HG02840 (cell line): Measurements from ENCODE around the gene OTOS.

Experiments used
- ATAC-seq: cut with Tn5 transposase; IDR thresholded peaks from one replicate; pipeline ENCODE4 v1.9.1; 2021; ENCODE audit warnings: mild to moderate bottlenecking, moderate library complexity, moderate number of reproducible peaks; ENCODE audit not compliant: unreplicated experiment, low FRiP score

OTOS gene

GRCh38 chr2:240138254-240138984 is 2.0 kb downstream of the OTOS start:
- ATAC-seq, result no peak

GRCh38 chr2:240137596-240138253 is 2.7 kb downstream of the OTOS start:
- no peak for ATAC-seq

GRCh38 chr2:240136671-240137292 is 3.7 kb downstream of the OTOS start:
- peak; percentile 14 for ATAC-seq

GRCh38 chr2:240136013-240136670 is 4.3 kb downstream of the OTOS start, which contains the start of gene COPS9:
Gene COPS9 (minus strand): TSS chr2:240136305. CDS start chr2:240136284, 21 bp downstream.
- peak; percentile 81 for ATAC-seq

- ATAC-seq, result peak; percentile 22
These were observed 4.8 kb downstream of the OTOS start for GRCh38 chr2:240135706-240136012.

GRCh38 chr2:240134956-240135520 is 5.4 kb downstream of the OTOS start:
- ATAC-seq, result no peak

GRCh38 chr2:240134466-240134865 is 6.0 kb downstream of the OTOS start:
- no peak for ATAC-seq

GRCh38 chr2:240133401-240133800 is 7.1 kb downstream of the OTOS start:
- no peak for ATAC-seq

GRCh38 chr2:240132651-240132980 is 7.8 kb downstream of the OTOS start:
- no peak for ATAC-seq

GRCh38 chr2:240131941-240132650 is 8.4 kb downstream of the OTOS start:
- ATAC-seq, result no peak

GRCh38 chr2:240131296-240131695 is 9.2 kb downstream of the OTOS start:
- ATAC-seq, result no peak

GRCh38 chr2:240130393-240131195 is 9.9 kb downstream of the OTOS start:
- no peak for ATAC-seq

- no peak for ATAC-seq
These were observed 10.6 kb downstream of the OTOS start for GRCh38 chr2:240129731-240130392.

- ATAC-seq, result no peak
These were observed 11.1 kb downstream of the OTOS start for GRCh38 chr2:240129311-240129710.

GRCh38 chr2:240128608-240129145 is 11.8 kb downstream of the OTOS start:
- ATAC-seq, result no peak

- no peak for ATAC-seq
These were observed 12.4 kb downstream of the OTOS start for GRCh38 chr2:240127911-240128607.

GRCh38 chr2:240127191-240127750 is 13.2 kb downstream of the OTOS start:
- ATAC-seq, result no peak

GRCh38 chr2:240126731-240127130 is 13.7 kb downstream of the OTOS start:
- ATAC-seq, result no peak
